Thoracic aorta (tissue), 2 donors: ENCODE data around the gene C16orf92. TPM values are rescaled to one million over a fixed set of nuclear protein-coding genes. Genes with fewer than 3 reads are reported as not detected.
"Not testable (repeated sequence)": the region's sequence is repeated elsewhere in the genome, so short reads cannot be mapped to it uniquely, and the experiment has no call there.

Experiments
- ATAC-seq: fragments of 150-250 bp; one replicate; pipeline ENCODE4 v1.8.0; 2017; ENCODE audit warnings: low read depth; ENCODE audit not compliant: insufficient number of reproducible peaks, low FRiP score
- DNase-seq: peaks from one replicate; pipeline ENCODE4 v3.0.0-alpha.2; 2020; ENCODE audit warnings: low spot score
- H3K27ac ChIP-seq, 2 donors: fragments of 200-600 bp; sonication (generic); 1 replicate in 1 of 2; 2 replicates in 1 of 2; pipeline ENCODE4 v1.5.1; 2016; ENCODE audit warnings: mild to moderate bottlenecking in 2 of 2, moderate library complexity in 2 of 2
- H3K27me3 ChIP-seq: fragments of 200-600 bp; sonication (generic); replicated peaks from 2 replicates; pipeline ENCODE4 v1.6.0; 2016; ENCODE audit warnings: mild to moderate bottlenecking; ENCODE audit not compliant: insufficient read depth
- H3K36me3 ChIP-seq: fragments of 200-600 bp; sonication (generic); one replicate; pipeline ENCODE4 v1.5.1; 2016
- H3K4me1 ChIP-seq, 2 donors: fragments of 200-600 bp; sonication (generic); 1 replicate in 1 of 2; 2 replicates in 1 of 2; pipeline versions ENCODE4 v1.5.1 to v1.6.0; 2016; ENCODE audit warnings: low read depth in 2 of 2, mild to moderate bottlenecking in 1 of 2; ENCODE audit not compliant: control insufficient read depth in 1 of 2
- H3K4me3 ChIP-seq: fragments of 200-600 bp; sonication (generic); 2 replicates; pipeline ENCODE4 v1.5.1; 2016; ENCODE audit warnings: mild to moderate bottlenecking
- H3K9me3 ChIP-seq: fragments of 200-600 bp; sonication (generic); 2 replicates; pipeline ENCODE4 v1.5.1; 2016
- CTCF ChIP-seq: fragments of 200-600 bp; sonication (generic); IDR thresholded peaks from one replicate; pipeline ENCODE4 v1.5.1; 2019; ENCODE audit warnings: antibody characterized with exemption
- total RNA-seq, 2 donors: library from RNA; depleted of rRNA; stranded (reverse); fragments of >200 nt; gene quantifications; one replicate each; pipeline versions ENCODE4 v1.1.0 to v1.2.3, GENCODE V29; 2016

The C16orf92 gene
- total RNA-seq, 2 donors from 2014 or later: not detected

- H3K27ac ChIP-seq: no peak within 1 kb of the TSS
- peaks cover 19% of the 10 kb centered on the region for H3K27me3 ChIP-seq
- H3K4me1 ChIP-seq: peaks cover 2 to 8% of the 10 kb centered on the region in 2 donors
- H3K36me3 ChIP-seq: no peaks in the 10 kb centered on the region
- DNase-seq (no peak), ATAC-seq (no peak)
- TF ChIP-seq CTCF: no peak
- no peaks in the 10 kb centered on the region for H3K9me3 ChIP-seq
- H3K4me3 ChIP-seq: peak within 1 kb of the TSS; percentile 42
These were observed 7.9 kb downstream of the C16orf92 start, which contains the start of gene TLCD3B for GRCh38 chr16:30030841-30031413. Gene TLCD3B (minus strand): TSS chr16:30031271. CDS start chr16:30030527, 744 bp downstream.

- no peak for TF ChIP-seq CTCF
- no peak for ATAC-seq
- no peak overlapping the region for H3K27ac ChIP-seq
- no peak for DNase-seq
- no peaks in the 10 kb centered on the region for H3K36me3 ChIP-seq
- peaks cover 19% of the 10 kb centered on the region for H3K27me3 ChIP-seq
- no peaks in the 10 kb centered on the region for H3K9me3 ChIP-seq
- H3K4me3 ChIP-seq: no peak overlapping the region
- peaks cover 2 to 8% of the 10 kb centered on the region in 2 donors for H3K4me1 ChIP-seq
These were observed 8.5 kb downstream of the C16orf92 start for GRCh38 chr16:30031477-30031918.

GRCh38 chr16:30032083-30032819, 9.3 kb downstream of the C16orf92 start:
- H3K27me3 ChIP-seq: peaks cover 19% of the 10 kb centered on the region

GRCh38 chr16:30033270-30033669, 10.3 kb downstream of the C16orf92 start:
- ATAC-seq (no peak), DNase-seq (no peak)
- Histone ChIP-seq H3K4me1 (peaks cover 2 to 8% of the 10 kb centered on the region in 2 donors), H3K27ac (no peak overlapping the region), H3K36me3 (no peaks in the 10 kb centered on the region), H3K27me3 (peaks cover 19% of the 10 kb centered on the region), H3K4me3 (no peak overlapping the region), H3K9me3 (no peaks in the 10 kb centered on the region)
- TF ChIP-seq CTCF: no peak

More at GRCh38 chr16:30032083-30032819, 9.3 kb downstream of the C16orf92 start:
- ATAC-seq (no peak), DNase-seq (no peak)
- peak; percentile 66 for TF ChIP-seq CTCF
- Histone ChIP-seq H3K36me3 (no peaks in the 10 kb centered on the region), H3K9me3 (no peaks in the 10 kb centered on the region), H3K4me3 (no peak overlapping the region), H3K4me1 (peaks cover 2 to 8% of the 10 kb centered on the region in 2 donors), H3K27ac (no peak overlapping the region)

GRCh38 chr16:30040221-30040620, 17.2 kb downstream of the C16orf92 start:
- Histone ChIP-seq H3K4me3 (no peak overlapping the region), H3K36me3 (no peaks in the 10 kb centered on the region), H3K4me1 (no peaks in the 10 kb centered on the region), H3K27me3 (no peaks in the 10 kb centered on the region), H3K27ac (no peak overlapping the region), H3K9me3 (no peaks in the 10 kb centered on the region)
- no peak for ATAC-seq
- no peak for DNase-seq
- no peak for TF ChIP-seq CTCF

GRCh38 chr16:30040690-30041089, 17.7 kb downstream of the C16orf92 start:
- not testable (repeated sequence) for H3K4me1 ChIP-seq, H3K27me3 ChIP-seq, DNase-seq, H3K4me3 ChIP-seq, ATAC-seq, H3K27ac ChIP-seq, H3K36me3 ChIP-seq, H3K9me3 ChIP-seq
